ENCODE data around the gene TMTC1.

DNA sequence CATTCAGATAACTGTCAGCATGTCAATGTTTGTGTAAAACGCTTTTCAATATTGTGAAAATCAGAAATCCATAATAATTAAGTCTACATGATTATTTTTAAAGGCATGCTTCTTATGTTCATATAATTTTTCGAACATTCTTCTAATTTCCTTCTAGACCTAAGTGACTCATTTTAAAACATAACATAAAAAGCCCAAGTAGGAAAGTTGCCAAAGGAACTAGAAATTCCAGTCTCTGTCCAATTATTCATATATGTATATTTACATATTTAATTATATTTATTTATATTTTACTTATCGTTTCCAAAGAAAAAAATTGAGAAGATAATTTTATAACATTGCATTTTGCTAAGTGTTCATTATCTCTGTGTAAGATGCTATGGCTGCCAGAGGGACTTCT, 110.4 kb downstream of the TMTC1 start:
- TF ChIP-seq, protein P1, sequence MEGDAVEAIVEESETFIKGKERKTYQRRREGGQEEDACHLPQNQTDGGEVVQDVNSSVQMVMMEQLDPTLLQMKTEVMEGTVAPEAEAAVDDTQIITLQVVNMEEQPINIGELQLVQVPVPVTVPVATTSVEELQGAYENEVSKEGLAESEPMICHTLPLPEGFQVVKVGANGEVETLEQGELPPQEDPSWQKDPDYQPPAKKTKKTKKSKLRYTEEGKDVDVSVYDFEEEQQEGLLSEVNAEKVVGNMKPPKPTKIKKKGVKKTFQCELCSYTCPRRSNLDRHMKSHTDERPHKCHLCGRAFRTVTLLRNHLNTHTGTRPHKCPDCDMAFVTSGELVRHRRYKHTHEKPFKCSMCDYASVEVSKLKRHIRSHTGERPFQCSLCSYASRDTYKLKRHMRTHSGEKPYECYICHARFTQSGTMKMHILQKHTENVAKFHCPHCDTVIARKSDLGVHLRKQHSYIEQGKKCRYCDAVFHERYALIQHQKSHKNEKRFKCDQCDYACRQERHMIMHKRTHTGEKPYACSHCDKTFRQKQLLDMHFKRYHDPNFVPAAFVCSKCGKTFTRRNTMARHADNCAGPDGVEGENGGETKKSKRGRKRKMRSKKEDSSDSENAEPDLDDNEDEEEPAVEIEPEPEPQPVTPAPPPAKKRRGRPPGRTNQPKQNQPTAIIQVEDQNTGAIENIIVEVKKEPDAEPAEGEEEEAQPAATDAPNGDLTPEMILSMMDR (IDR thresholded peaks at IDR 0.05), result no peak
- TF ChIP-seq EZH2 (IDR thresholded peaks at IDR 0.05; ENCODE audit: borderline replicate concordance, insufficient read depth, low read depth, low read length, poor library complexity, severe bottlenecking), result no peak

All from B cell (primary cell).